ENCODE results near the gene DLGAP4.

DLGAP4 gene

GRCh38 chr20:36355469-36356171, 49.5 kb downstream of the DLGAP4 start:
- H3K4me3 ChIP-seq (ENCODE audit: insufficient read depth, low read length, poor library complexity, severe bottlenecking), result no peak overlapping the region
- no peak overlapping the region for H3K27ac ChIP-seq (ENCODE audit: low read depth, low read length)
- H3K9ac ChIP-seq (ENCODE audit: low read length), result no peak overlapping the region
- H3K4me2 ChIP-seq (ENCODE audit: low read depth, low read length, poor library complexity, severe bottlenecking), result no peak overlapping the region
- no peak for TF ChIP-seq EZH2phosphoT487 (conservative IDR thresholded peaks at IDR 0.05; ENCODE audit: low read length)
- no peak for TF ChIP-seq CTCF (IDR thresholded peaks at IDR 0.05; ENCODE audit: insufficient read depth, low read length, poor library complexity, severe bottlenecking)
- H4K20me1 ChIP-seq (ENCODE audit: low read depth, low read length), result no peaks in the 10 kb centered on the region
- H3K36me3 ChIP-seq (ENCODE audit: low read length), result no peaks in the 10 kb centered on the region
- no peaks in the 10 kb centered on the region for H3K27me3 ChIP-seq (ENCODE audit: low read length)
- no peaks in the 10 kb centered on the region for H3K9me3 ChIP-seq (ENCODE audit: insufficient read depth, low read length)
- H3K79me2 ChIP-seq (ENCODE audit: insufficient read depth, low read length), result no peaks in the 10 kb centered on the region
- no peaks in the 10 kb centered on the region for H3F3A ChIP-seq (ENCODE audit: insufficient read depth)
- H3K9me2 ChIP-seq (replicated peaks; ENCODE audit: insufficient read depth, low read length), result no peaks in the 10 kb centered on the region
- no peak overlapping the region for H2AFZ ChIP-seq (ENCODE audit: low read depth, low read length, severe bottlenecking)

GRCh38 chr20:36359668-36360406, 53.7 kb downstream of the DLGAP4 start:
- H3K4me3 ChIP-seq (ENCODE audit: insufficient read depth, low read length, poor library complexity, severe bottlenecking), result no peak overlapping the region
- H3K9me3 ChIP-seq (ENCODE audit: insufficient read depth, low read length), result no peaks in the 10 kb centered on the region
- H3K9ac ChIP-seq (ENCODE audit: low read length), result no peak overlapping the region
- H3F3A ChIP-seq (ENCODE audit: insufficient read depth), result no peaks in the 10 kb centered on the region
- H3K27me3 ChIP-seq (ENCODE audit: low read length), result no peaks in the 10 kb centered on the region
- H4K20me1 ChIP-seq (ENCODE audit: low read depth, low read length), result no peaks in the 10 kb centered on the region
- H3K36me3 ChIP-seq (ENCODE audit: low read length), result no peaks in the 10 kb centered on the region
- H3K4me2 ChIP-seq (ENCODE audit: low read depth, low read length, poor library complexity, severe bottlenecking), result no peak overlapping the region
- no peak overlapping the region for H3K27ac ChIP-seq (ENCODE audit: low read depth, low read length)
- H3K9me2 ChIP-seq (replicated peaks; ENCODE audit: insufficient read depth, low read length), result no peaks in the 10 kb centered on the region
- H2AFZ ChIP-seq (ENCODE audit: low read depth, low read length, severe bottlenecking), result no peak overlapping the region
- no peak for TF ChIP-seq CTCF (IDR thresholded peaks at IDR 0.05; ENCODE audit: insufficient read depth, low read length, poor library complexity, severe bottlenecking)
- no peak for TF ChIP-seq EZH2phosphoT487 (conservative IDR thresholded peaks at IDR 0.05; ENCODE audit: low read length)
- no peaks in the 10 kb centered on the region for H3K79me2 ChIP-seq (ENCODE audit: insufficient read depth, low read length)

DNA sequence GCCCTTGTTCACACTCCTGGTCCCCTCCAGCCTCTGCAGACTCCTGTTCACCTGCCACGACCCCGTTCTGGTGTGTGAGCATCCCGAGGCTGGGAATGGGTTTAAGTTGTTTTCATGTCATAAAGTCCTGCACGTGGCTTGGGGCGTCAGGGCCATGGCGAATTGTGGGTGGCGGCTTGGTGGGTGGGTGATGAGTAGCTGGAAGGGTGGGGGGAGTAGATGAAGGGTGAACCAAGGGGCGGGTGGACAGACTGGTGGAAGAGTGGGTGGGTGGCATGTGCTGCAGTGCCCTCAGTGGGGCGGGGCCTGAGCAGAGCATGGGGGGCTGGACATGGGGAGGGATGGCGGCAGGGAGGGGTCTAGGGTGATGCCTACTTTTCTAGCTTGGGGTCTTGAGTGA, 54.3 kb downstream of the DLGAP4 start:
- no peak overlapping the region for H3K4me3 ChIP-seq (ENCODE audit: insufficient read depth, low read length, poor library complexity, severe bottlenecking)
- H3K36me3 ChIP-seq (ENCODE audit: low read length), result no peaks in the 10 kb centered on the region
- H4K20me1 ChIP-seq (ENCODE audit: low read depth, low read length), result no peaks in the 10 kb centered on the region
- no peak overlapping the region for H3K27ac ChIP-seq (ENCODE audit: low read depth, low read length)
- no peaks in the 10 kb centered on the region for H3K79me2 ChIP-seq (ENCODE audit: insufficient read depth, low read length)
- no peak overlapping the region for H3K9ac ChIP-seq (ENCODE audit: low read length)
- H3K4me2 ChIP-seq (ENCODE audit: low read depth, low read length, poor library complexity, severe bottlenecking), result no peak overlapping the region
- H3K9me2 ChIP-seq (replicated peaks; ENCODE audit: insufficient read depth, low read length), result no peaks in the 10 kb centered on the region
- H3F3A ChIP-seq (ENCODE audit: insufficient read depth), result no peaks in the 10 kb centered on the region
- H2AFZ ChIP-seq (ENCODE audit: low read depth, low read length, severe bottlenecking), result no peak overlapping the region
- no peaks in the 10 kb centered on the region for H3K9me3 ChIP-seq (ENCODE audit: insufficient read depth, low read length)
- TF ChIP-seq EZH2phosphoT487 (conservative IDR thresholded peaks at IDR 0.05; ENCODE audit: low read length) (no peak), CTCF (IDR thresholded peaks at IDR 0.05; ENCODE audit: insufficient read depth, low read length, poor library complexity, severe bottlenecking) (no peak)
- no peaks in the 10 kb centered on the region for H3K27me3 ChIP-seq (ENCODE audit: low read length)
